ENCODE measurements around the gene SPAG16.

The SPAG16 gene

GRCh38 chr2:213834331-213834730 lies 550.1 kb downstream of the SPAG16 start:
- no peaks in the 10 kb centered on the region for H3K27me3 ChIP-seq (ENCODE audit: insufficient read depth, low read depth)
- H3K27ac ChIP-seq, result no peak overlapping the region
- TF ChIP-seq CTCF (conservative IDR thresholded peaks at IDR 0.05; ENCODE audit: low read depth, low read length), result no peak
- no peaks in the 10 kb centered on the region for H3K36me3 ChIP-seq (ENCODE audit: insufficient read depth)
- no peak overlapping the region for H3K4me3 ChIP-seq (IDR thresholded peaks at IDR 0.05; ENCODE audit: insufficient read depth, low read depth, low read length)
- no peak overlapping the region for H3K9ac ChIP-seq
- H4K20me1 ChIP-seq (ENCODE audit: insufficient read depth), result no peaks in the 10 kb centered on the region
- no peaks in the 10 kb centered on the region for H3K79me2 ChIP-seq (ENCODE audit: insufficient read depth, low read depth)
- H2AFZ ChIP-seq (ENCODE audit: low read depth), result no peak overlapping the region
- H3K4me2 ChIP-seq, result no peak overlapping the region
- no peaks in the 10 kb centered on the region for H3K4me1 ChIP-seq (ENCODE audit: low read depth, poor library complexity, severe bottlenecking)

- Histone ChIP-seq H3K79me2 (ENCODE audit: insufficient read depth, low read depth) (no peaks in the 10 kb centered on the region), H3K36me3 (ENCODE audit: insufficient read depth) (no peaks in the 10 kb centered on the region), H2AFZ (ENCODE audit: low read depth) (no peak overlapping the region), H3K4me1 (ENCODE audit: low read depth, poor library complexity, severe bottlenecking) (no peaks in the 10 kb centered on the region), H3K27ac (no peak overlapping the region), H3K4me2 (no peak overlapping the region), H4K20me1 (ENCODE audit: insufficient read depth) (no peaks in the 10 kb centered on the region), H3K27me3 (ENCODE audit: insufficient read depth, low read depth) (no peaks in the 10 kb centered on the region), H3K9ac (no peak overlapping the region), H3K4me3 (IDR thresholded peaks at IDR 0.05; ENCODE audit: insufficient read depth, low read depth, low read length) (no peak overlapping the region)
- TF ChIP-seq CTCF (conservative IDR thresholded peaks at IDR 0.05; ENCODE audit: low read depth, low read length), result no peak
Observed at GRCh38 chr2:213834746-213835145, 550.5 kb downstream of the SPAG16 start.

GRCh38 chr2:213846856-213847255 lies 562.6 kb downstream of the SPAG16 start:
- Histone ChIP-seq H4K20me1 (ENCODE audit: insufficient read depth) (no peaks in the 10 kb centered on the region), H3K27me3 (ENCODE audit: insufficient read depth, low read depth) (no peaks in the 10 kb centered on the region), H3K79me2 (ENCODE audit: insufficient read depth, low read depth) (no peaks in the 10 kb centered on the region), H3K9ac (no peak overlapping the region), H2AFZ (ENCODE audit: low read depth) (no peak overlapping the region), H3K4me2 (no peak overlapping the region), H3K27ac (no peak overlapping the region), H3K36me3 (ENCODE audit: insufficient read depth) (no peaks in the 10 kb centered on the region), H3K4me1 (ENCODE audit: low read depth, poor library complexity, severe bottlenecking) (no peaks in the 10 kb centered on the region), H3K4me3 (IDR thresholded peaks at IDR 0.05; ENCODE audit: insufficient read depth, low read depth, low read length) (no peak overlapping the region)
- no peak for TF ChIP-seq CTCF (conservative IDR thresholded peaks at IDR 0.05; ENCODE audit: low read depth, low read length)

- H3K27me3 ChIP-seq (ENCODE audit: insufficient read depth, low read depth), result no peaks in the 10 kb centered on the region
- no peaks in the 10 kb centered on the region for H3K4me1 ChIP-seq (ENCODE audit: low read depth, poor library complexity, severe bottlenecking)
- no peak overlapping the region for H3K9ac ChIP-seq
- H3K36me3 ChIP-seq (ENCODE audit: insufficient read depth), result no peaks in the 10 kb centered on the region
- no peaks in the 10 kb centered on the region for H4K20me1 ChIP-seq (ENCODE audit: insufficient read depth)
- TF ChIP-seq CTCF (conservative IDR thresholded peaks at IDR 0.05; ENCODE audit: low read depth, low read length), result no peak
- no peak overlapping the region for H3K4me2 ChIP-seq
- H2AFZ ChIP-seq (ENCODE audit: low read depth), result no peak overlapping the region; the same call in 1 of the 2 replicates
- H3K27ac ChIP-seq, result no peak overlapping the region
- no peak overlapping the region for H3K4me3 ChIP-seq (IDR thresholded peaks at IDR 0.05; ENCODE audit: insufficient read depth, low read depth, low read length)
- no peaks in the 10 kb centered on the region for H3K79me2 ChIP-seq (ENCODE audit: insufficient read depth, low read depth)
Observed at GRCh38 chr2:213847316-213847715, 563.1 kb downstream of the SPAG16 start.

All from KMS-11 (cell line).